Activated CD8-positive, alpha-beta T cell treated with anti-CD3 and anti-CD28 coated beads, Interleukin-2, amount 10 ng/mL, durations not matched to agents 7 days and 5 days (primary cell): ENCODE measurements around the gene PCDHGB3. TPM values are rescaled to one million over a fixed set of nuclear protein-coding genes. Genes with fewer than 3 reads are reported as not detected.
"Not testable (repeated sequence)": the region's sequence is repeated elsewhere in the genome, so short reads cannot be mapped to it uniquely, and the experiment has no call there.

Experiments
- ATAC-seq: fragments of 150-1000 bp; cut with Tn5 transposase; one replicate; pipeline ENCODE4 v1.10.0; 2021; ENCODE audit warnings: moderate library complexity
- CTCF ChIA-PET: fragments of 350-600 bp; sonication (Branson Sonifier 250); formaldehyde crosslinking; loops from one replicate; lab custom pipeline; 2021; ENCODE audit warnings: antibody characterized with exemption; lab: Charles Lee
- POLR2A ChIA-PET: fragments of 350-600 bp; sonication (Branson Sonifier 250); formaldehyde crosslinking; loops from one replicate; lab custom pipeline; 2021; ENCODE audit warnings: antibody characterized with exemption; lab: Charles Lee
- DNase-seq: peaks from one replicate; pipeline ENCODE4 v3.0.0-alpha.2; 2020
- H3K27ac Mint-ChIP-seq: one replicate; pipeline ENCODE4 v1.8.0; 2021; ENCODE audit warnings: mild to moderate bottlenecking, mixed read lengths
- H3K27me3 Mint-ChIP-seq: one replicate; pipeline ENCODE4 v1.8.0; 2021; ENCODE audit warnings: low read depth, mixed read lengths
- H3K36me3 Mint-ChIP-seq: one replicate; pipeline ENCODE4 v1.8.0; 2021; ENCODE audit warnings: low read depth, mixed read lengths
- H3K4me1 Mint-ChIP-seq: one replicate; pipeline ENCODE4 v1.8.0; 2021; ENCODE audit warnings: low read depth, mixed read lengths
- H3K4me3 Mint-ChIP-seq: one replicate; pipeline ENCODE4 v1.8.0; 2021; ENCODE audit warnings: mild to moderate bottlenecking, mixed read lengths
- H3K9me3 Mint-ChIP-seq: one replicate; pipeline ENCODE4 v1.8.0; 2022; ENCODE audit warnings: mixed read lengths; ENCODE audit not compliant: insufficient read depth
- total RNA-seq, 2 experiments: library from RNA; stranded (reverse); gene quantifications; one replicate each; pipeline ENCODE4 v1.2.3, GENCODE V29; 2021

PCDHGB3 gene
- total RNA-seq, 2 experiments from 2014 or later, result 0.16 to 0.26 TPM

- H3K4me1 Mint-ChIP-seq, result peaks cover 24% of the 10 kb centered on the region
- CTCF ChIA-PET, result interaction anchor here (0.9 to 4.1 kb wide), 27 partner anchors 8 to 154 kb away, joined by 3 to 36 read pairs (median 5); partner anchors contain the start of genes PCDHGA11, PCDHGA12, PCDHGA4 and PCDHGA8
- POLR2A ChIA-PET, result interaction anchor here (1.1 kb wide), 1 partner anchor 100 kb away, joined by 3 read pairs; no protein-coding TSS in a partner anchor
- DNase-seq, result no peak
- H3K27me3 Mint-ChIP-seq, result peaks cover 62% of the 10 kb centered on the region
- no peak overlapping the region for H3K27ac Mint-ChIP-seq
- no peak for ATAC-seq
- peak overlapping the region; percentile 71 for H3K4me3 Mint-ChIP-seq
- peaks cover 25% of the 10 kb centered on the region for H3K9me3 Mint-ChIP-seq
- peaks cover 21% of the 10 kb centered on the region for H3K36me3 Mint-ChIP-seq
Measured at GRCh38 chr5:141413540-141414069, 43.6 kb downstream of the PCDHGB3 start.

DNA sequence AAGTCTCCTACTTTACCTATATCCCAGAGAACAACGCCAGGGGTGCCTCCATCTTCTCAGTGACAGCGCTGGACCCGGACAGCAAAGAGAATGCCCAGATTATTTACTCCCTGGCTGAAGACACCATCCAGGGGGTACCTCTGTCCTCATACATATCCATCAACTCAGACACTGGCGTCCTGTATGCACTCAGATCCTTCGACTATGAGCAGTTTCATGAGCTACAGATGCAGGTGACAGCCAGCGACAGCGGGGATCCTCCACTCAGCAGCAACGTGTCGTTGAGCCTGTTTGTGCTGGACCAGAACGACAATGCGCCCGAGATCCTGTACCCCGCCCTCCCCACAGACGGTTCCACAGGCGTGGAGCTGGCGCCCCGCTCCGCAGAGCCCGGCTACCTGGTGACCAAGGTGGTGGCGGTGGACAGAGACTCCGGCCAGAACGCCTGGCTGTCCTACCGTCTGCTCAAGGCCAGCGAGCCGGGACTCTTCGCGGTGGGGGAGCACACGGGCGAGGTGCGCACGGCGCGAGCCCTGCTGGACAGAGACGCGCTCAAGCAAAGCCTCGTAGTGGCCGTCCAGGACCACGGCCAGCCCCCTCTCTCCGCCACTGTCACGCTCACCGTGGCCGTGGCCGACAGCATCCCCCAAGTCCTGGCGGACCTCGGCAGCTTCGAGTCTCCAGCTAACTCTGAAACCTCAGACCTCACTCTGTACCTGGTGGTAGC, 44.7 kb downstream of the PCDHGB3 start:
- CTCF ChIA-PET, result interaction anchor here (1.2 to 4.1 kb wide), 6 partner anchors 16 to 110 kb away, joined by 7 to 36 read pairs (median 16); partner anchors contain the start of genes PCDHGA12, PCDHGB4, PCDHGB5 and TAF7
- DNase-seq, ATAC-seq, H3K27ac Mint-ChIP-seq, POLR2A ChIA-PET: not testable (repeated sequence)
- Mint-ChIP-seq H3K4me1 (peaks cover 24% of the 10 kb centered on the region), H3K9me3 (peaks cover 23% of the 10 kb centered on the region), H3K27me3 (peaks cover 60% of the 10 kb centered on the region), H3K4me3 (peak overlapping the region; percentile 10), H3K36me3 (peaks cover 21% of the 10 kb centered on the region)

DNA sequence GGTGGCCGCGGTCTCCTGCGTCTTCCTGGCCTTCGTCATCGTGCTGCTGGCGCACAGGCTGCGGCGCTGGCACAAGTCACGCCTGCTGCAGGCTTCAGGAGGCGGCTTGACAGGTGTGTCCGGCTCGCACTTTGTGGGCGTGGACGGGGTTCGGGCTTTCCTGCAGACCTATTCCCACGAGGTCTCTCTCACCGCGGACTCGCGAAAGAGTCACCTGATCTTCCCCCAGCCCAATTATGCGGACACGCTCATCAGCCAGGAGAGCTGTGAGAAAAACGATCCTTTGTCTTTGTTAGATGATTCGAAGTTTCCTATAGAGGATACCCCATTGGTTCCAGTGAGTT, 45.2 kb downstream of the PCDHGB3 start:
- H3K4me1 Mint-ChIP-seq, result peaks cover 24% of the 10 kb centered on the region
- H3K36me3 Mint-ChIP-seq, result peaks cover 22% of the 10 kb centered on the region
- H3K4me3 Mint-ChIP-seq, POLR2A ChIA-PET, H3K27ac Mint-ChIP-seq, ATAC-seq, DNase-seq: not testable (repeated sequence)
- peaks cover 57% of the 10 kb centered on the region for H3K27me3 Mint-ChIP-seq
- CTCF ChIA-PET, result interaction anchor here (3.7 kb wide), 1 partner anchor 95 kb away, joined by 14 read pairs; the partner anchor contains the start of gene TAF7
- peaks cover 20% of the 10 kb centered on the region for H3K9me3 Mint-ChIP-seq

- H3K27me3 Mint-ChIP-seq, result peaks cover 71% of the 10 kb centered on the region
- H3K36me3 Mint-ChIP-seq, result peaks cover 35% of the 10 kb centered on the region
- ATAC-seq, result peak; percentile 64
- peaks cover 27% of the 10 kb centered on the region for H3K9me3 Mint-ChIP-seq
- peak within 1 kb of the TSS; percentile 23 for H3K4me3 Mint-ChIP-seq
- DNase-seq, result peak; percentile 52
- peaks cover 30% of the 10 kb centered on the region for H3K4me1 Mint-ChIP-seq
- peak within 1 kb of the TSS; percentile 18 for H3K27ac Mint-ChIP-seq
- POLR2A ChIA-PET, result not testable (repeated sequence)
- CTCF ChIA-PET, result interaction anchor here (1.0 to 2.6 kb wide), 5 partner anchors 10 to 146 kb away, joined by 3 to 12 read pairs (median 8); partner anchors contain the start of genes PCDHGB6 and TAF7
Measured at GRCh38 chr5:141417494-141418172, 47.6 kb downstream of the PCDHGB3 start, which contains the start of gene PCDHGB7. PCDHGB7 (plus strand) TSS chr5:141417677; CDS start chr5:141417860, 183 bp downstream.

DNA sequence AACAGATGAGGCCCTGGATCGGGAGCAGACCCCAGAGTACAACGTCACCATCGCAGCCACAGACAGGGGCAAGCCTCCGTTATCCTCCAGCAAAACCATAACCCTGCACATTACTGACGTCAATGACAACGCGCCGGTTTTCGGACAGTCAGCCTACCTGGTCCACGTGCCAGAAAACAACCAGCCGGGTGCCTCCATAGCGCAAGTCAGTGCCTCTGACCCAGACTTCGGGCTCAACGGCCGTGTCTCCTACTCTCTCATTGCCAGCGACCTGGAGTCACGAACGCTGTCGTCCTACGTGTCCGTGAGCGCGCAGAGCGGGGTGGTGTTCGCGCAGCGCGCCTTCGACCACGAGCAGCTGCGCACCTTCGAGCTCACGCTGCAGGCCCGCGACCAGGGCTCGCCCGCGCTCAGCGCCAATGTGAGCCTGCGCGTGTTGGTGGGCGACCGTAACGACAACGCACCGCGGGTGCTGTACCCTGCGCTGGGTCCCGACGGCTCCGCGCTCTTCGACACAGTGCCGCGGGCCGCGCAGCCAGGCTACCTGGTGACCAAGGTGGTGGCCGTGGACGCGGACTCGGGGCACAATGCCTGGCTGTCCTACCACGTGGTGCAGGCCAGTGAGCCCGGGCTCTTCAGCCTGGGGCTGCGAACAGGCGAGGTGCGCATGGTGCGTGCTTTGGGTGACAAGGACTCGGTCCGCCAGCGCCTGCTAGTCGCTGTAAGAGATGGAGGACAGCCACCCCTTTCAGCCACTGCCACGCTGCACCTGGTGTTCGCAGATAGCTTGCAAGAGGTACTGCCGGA, 49.2 kb downstream of the PCDHGB3 start:
- peaks cover 33% of the 10 kb centered on the region for H3K36me3 Mint-ChIP-seq
- no peak for DNase-seq
- no peak for ATAC-seq
- POLR2A ChIA-PET, result no interaction called here
- CTCF ChIA-PET, result interaction anchor here (0.9 to 2.9 kb wide), 9 partner anchors 11 to 138 kb away, joined by 3 to 28 read pairs (median 8); partner anchors contain the start of genes PCDHGA12, PCDHGB3 and PCDHGB6
- peaks cover 68% of the 10 kb centered on the region for H3K27me3 Mint-ChIP-seq
- H3K4me1 Mint-ChIP-seq, result peaks cover 15% of the 10 kb centered on the region
- H3K4me3 Mint-ChIP-seq, result peak overlapping the region; percentile 13
- H3K9me3 Mint-ChIP-seq, result peaks cover 24% of the 10 kb centered on the region
- peak overlapping the region; percentile 3 for H3K27ac Mint-ChIP-seq

GRCh38 chr5:141420855-141421488, 50.9 kb downstream of the PCDHGB3 start, which contains the start of gene PCDHGA11:
PCDHGA11 (plus strand) TSS chr5:141421051; CDS start chr5:141421228, 177 bp downstream.
- CTCF ChIA-PET, result interaction anchor here (0.7 to 3.2 kb wide), 27 partner anchors 8 to 1376 kb away, joined by 3 to 28 read pairs (median 5); partner anchors contain the start of genes PCDHB10, PCDHB14, PCDHB15 and PCDHGA10
- DNase-seq (peak; percentile 53), ATAC-seq (no peak)
- Mint-ChIP-seq H3K27ac (peak within 1 kb of the TSS; percentile 35), H3K4me3 (peak within 1 kb of the TSS; percentile 69), H3K4me1 (peaks cover 11% of the 10 kb centered on the region), H3K9me3 (peaks cover 24% of the 10 kb centered on the region), H3K36me3 (peaks cover 29% of the 10 kb centered on the region), H3K27me3 (peaks cover 62% of the 10 kb centered on the region)
- POLR2A ChIA-PET, result no interaction called here

- peaks cover 29% of the 10 kb centered on the region for H3K36me3 Mint-ChIP-seq
- ChIA-PET POLR2A (no interaction called here), CTCF (interaction anchor here (0.7 to 3.2 kb wide), 25 partner anchors 9 to 1376 kb away, joined by 3 to 28 read pairs (median 5); partner anchors contain the start of genes PCDHB10, PCDHB14, PCDHB15 and PCDHGA10)
- no peak for DNase-seq
- peaks cover 58% of the 10 kb centered on the region for H3K27me3 Mint-ChIP-seq
- no peak for ATAC-seq
- H3K9me3 Mint-ChIP-seq, result peaks cover 24% of the 10 kb centered on the region
- peak overlapping the region; percentile 69 for H3K4me3 Mint-ChIP-seq
- no peak overlapping the region for H3K27ac Mint-ChIP-seq
- peaks cover 11% of the 10 kb centered on the region for H3K4me1 Mint-ChIP-seq
Measured at GRCh38 chr5:141421489-141421855, 51.4 kb downstream of the PCDHGB3 start.

Other genes with a start within 250 kb of the PCDHGB3 start
- not detected for gene PCDHB4, start 248.4 kb upstream of the PCDHGB3 start, total RNA-seq
- not detected for gene PCDHB5, start 235.0 kb upstream of the PCDHGB3 start, total RNA-seq
- gene PCDHB6, start 220.2 kb upstream of the PCDHGB3 start, total RNA-seq, result not detected
- gene PCDHB7, start 197.6 kb upstream of the PCDHGB3 start, total RNA-seq, result not detected
- not detected for gene PCDHB8, start 192.5 kb upstream of the PCDHGB3 start, total RNA-seq
- gene PCDHB16, start 187.9 kb upstream of the PCDHGB3 start, total RNA-seq, result not detected
- gene PCDHB9, start 183.1 kb upstream of the PCDHGB3 start, total RNA-seq, result not detected
- not detected for gene PCDHB10, start 177.9 kb upstream of the PCDHGB3 start, total RNA-seq
- gene PCDHB11, start 170.6 kb upstream of the PCDHGB3 start, total RNA-seq, result not detected
- not detected for gene PCDHB12, start 161.5 kb upstream of the PCDHGB3 start, total RNA-seq
- gene PCDHB13, start 156.3 kb upstream of the PCDHGB3 start, total RNA-seq, result not detected
- gene PCDHB14, start 146.9 kb upstream of the PCDHGB3 start, total RNA-seq, result not detected
- not detected for gene PCDHB15, start 124.8 kb upstream of the PCDHGB3 start, total RNA-seq
- gene SLC25A2, start 66.2 kb upstream of the PCDHGB3 start, total RNA-seq, result under 1 TPM; 0.39 to 0.84 TPM
- gene TAF7, start 49.5 kb upstream of the PCDHGB3 start, total RNA-seq, result 10 to 100 TPM; 65.5 to 67.0 TPM
- not detected for gene PCDHGA1, start 39.7 kb upstream of the PCDHGB3 start, total RNA-seq
- gene PCDHGA2, start 31.5 kb upstream of the PCDHGB3 start, total RNA-seq, result not detected
- gene PCDHGA3, start 26.4 kb upstream of the PCDHGB3 start, total RNA-seq, result not detected
- gene PCDHGB1, start 20.1 kb upstream of the PCDHGB3 start, total RNA-seq, result not detected
- under 1 TPM in 1 of 2 experiments, not detected in 1; 0.10 TPM for gene PCDHGA4, start 15.2 kb upstream of the PCDHGB3 start, total RNA-seq
- gene PCDHGB2, start 10.2 kb upstream of the PCDHGB3 start, total RNA-seq, result under 1 TPM; 0.13 TPM
- gene PCDHGA5, start 6.1 kb upstream of the PCDHGB3 start, total RNA-seq, result under 1 TPM; 0.05 to 0.11 TPM
- under 1 TPM; 0.08 to 0.11 TPM for gene PCDHGA6, start 3.6 kb downstream of the PCDHGB3 start, total RNA-seq
- gene PCDHGA7, start 12.5 kb downstream of the PCDHGB3 start, total RNA-seq, result not detected
- not detected for gene PCDHGB4, start 17.5 kb downstream of the PCDHGB3 start, total RNA-seq
- not detected for gene PCDHGA8, start 22.4 kb downstream of the PCDHGB3 start, total RNA-seq
- under 1 TPM in 1 of 2 experiments, not detected in 1; 0.16 TPM for gene PCDHGB5, start 27.7 kb downstream of the PCDHGB3 start, total RNA-seq
- gene PCDHGA9, start 32.5 kb downstream of the PCDHGB3 start, total RNA-seq, result under 1 TPM in 1 of 2 experiments, not detected in 1; 0.08 TPM
- not detected for gene PCDHGB6, start 37.8 kb downstream of the PCDHGB3 start, total RNA-seq
- not detected for gene PCDHGA10, start 42.7 kb downstream of the PCDHGB3 start, total RNA-seq
- gene PCDHGB7, start 47.4 kb downstream of the PCDHGB3 start, total RNA-seq, result not detected
- gene PCDHGA11, start 50.8 kb downstream of the PCDHGB3 start, total RNA-seq, result under 1 TPM in 1 of 2 experiments, not detected in 1; 0.05 TPM
- not detected for gene PCDHGA12, start 60.3 kb downstream of the PCDHGB3 start, total RNA-seq
- gene PCDHGC3, start 105.7 kb downstream of the PCDHGB3 start, total RNA-seq, result not detected
- not detected for gene PCDHGC4, start 114.8 kb downstream of the PCDHGB3 start, total RNA-seq
- not detected for gene PCDHGC5, start 118.8 kb downstream of the PCDHGB3 start, total RNA-seq
- gene DIAPH1, start 248.8 kb downstream of the PCDHGB3 start, total RNA-seq, result 100 to 1,000 TPM; 281 to 286 TPM